Stromal cell of bone marrow (primary cell): Measurements from ENCODE around the gene TBC1D9B.

ENCODE experiments used
- DNase-seq: peaks from one replicate; pipeline ENCODE4 v3.0.0-alpha.2; 2012; ENCODE audit warnings: low read depth

TBC1D9B gene

DNA sequence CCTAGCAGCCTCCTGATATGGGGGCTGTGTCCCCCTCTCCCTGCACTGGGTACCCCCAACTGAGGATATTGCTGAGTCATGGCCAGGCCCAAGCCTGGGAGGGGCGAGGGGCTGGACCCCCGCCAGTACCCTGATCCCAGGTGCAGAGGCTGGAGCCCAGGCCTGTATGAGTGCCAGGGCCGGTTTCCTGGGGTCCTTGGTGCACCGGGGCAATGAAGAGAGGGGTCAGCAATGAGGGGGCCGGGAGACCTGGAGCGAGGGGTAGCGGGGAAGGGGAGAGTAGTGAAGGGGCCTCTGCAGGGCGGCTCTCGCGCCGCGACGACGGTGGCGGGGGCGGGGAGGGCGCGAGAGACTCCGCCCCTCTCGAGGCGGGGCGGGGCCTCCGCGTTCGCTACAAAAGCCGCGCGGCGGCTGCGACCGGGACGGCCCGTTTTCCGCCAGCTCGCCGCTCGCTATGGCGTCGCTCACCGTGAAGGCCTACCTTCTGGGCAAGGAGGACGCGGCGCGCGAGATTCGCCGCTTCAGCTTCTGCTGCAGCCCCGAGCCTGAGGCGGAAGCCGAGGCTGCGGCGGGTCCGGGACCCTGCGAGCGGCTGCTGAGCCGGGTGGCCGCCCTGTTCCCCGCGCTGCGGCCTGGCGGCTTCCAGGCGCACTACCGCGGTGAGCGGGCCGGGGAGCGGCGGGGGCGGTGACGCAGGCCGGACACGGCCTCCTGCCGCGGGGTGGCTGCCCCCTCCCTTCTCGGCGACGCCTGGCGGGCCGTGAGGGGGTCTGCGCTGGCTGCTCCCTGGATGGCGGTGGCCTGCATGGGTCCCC, 87.0 kb downstream of the TBC1D9B start, which contains the start of gene SQSTM1:
SQSTM1 (plus strand) TSS at position 423 of the 815 bp plus-strand sequence; CDS start at position 455, 32 bp downstream.
- peak; percentile 56 for DNase-seq

DNA sequence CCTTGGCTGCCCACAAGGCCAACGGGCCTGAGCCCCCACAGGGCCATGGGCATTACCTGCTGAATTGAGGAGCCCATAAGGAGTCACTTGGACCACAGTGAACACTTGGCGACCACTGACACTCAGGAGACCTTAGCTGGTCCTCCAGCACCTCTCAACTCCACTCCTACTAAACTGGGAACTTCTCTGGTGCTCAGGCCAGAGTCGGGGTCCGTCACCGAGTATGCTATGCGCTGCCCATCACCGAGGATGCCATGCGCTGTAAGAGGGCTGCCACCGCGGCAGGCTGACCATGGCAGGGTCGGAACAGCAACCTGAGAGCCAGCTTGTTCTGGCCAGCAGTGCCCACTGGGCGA, 87.6 kb downstream of the TBC1D9B start:
- no peak for DNase-seq

DNA sequence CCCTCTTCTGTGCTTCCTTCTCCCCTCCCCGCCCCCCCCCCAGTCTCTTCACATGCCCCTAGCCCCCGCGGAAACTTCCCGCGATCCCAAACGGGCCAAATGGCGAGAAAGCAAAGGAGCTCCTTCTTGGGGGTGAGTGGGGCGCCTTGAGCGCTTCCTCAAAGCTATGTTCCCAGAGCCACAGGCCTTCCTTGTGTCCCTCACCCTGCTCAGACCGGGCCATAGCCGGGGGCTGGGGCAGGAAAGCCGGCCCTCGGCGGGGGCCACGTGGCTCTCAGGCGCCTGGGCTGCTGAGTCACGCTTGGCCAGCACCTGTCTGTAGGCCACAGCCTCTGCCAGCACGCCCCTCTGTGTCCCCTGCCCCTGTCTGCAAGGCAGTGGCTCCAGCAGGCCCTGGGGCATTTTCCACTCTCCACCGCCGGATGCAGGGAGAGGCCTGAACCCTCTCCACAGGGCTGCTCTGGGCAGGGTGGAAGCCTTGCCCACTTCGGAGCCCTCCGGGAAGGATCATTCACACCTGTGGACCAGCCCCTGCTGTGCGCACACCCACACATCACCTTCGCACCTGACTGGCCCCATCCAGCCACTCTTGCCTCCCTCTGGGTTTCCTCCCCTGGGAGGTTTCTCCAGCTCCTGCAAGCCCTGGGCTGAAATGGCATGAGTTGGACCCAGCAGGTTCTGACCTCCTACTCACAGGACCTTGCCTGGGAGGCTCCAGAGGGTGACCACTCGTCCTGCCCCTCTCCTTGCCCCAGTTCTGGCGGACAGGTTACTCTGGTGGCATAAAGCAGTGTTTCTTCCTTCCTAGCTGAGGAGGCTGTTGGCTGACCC, 88.2 kb downstream of the TBC1D9B start:
- peak; percentile 36 for DNase-seq

DNA sequence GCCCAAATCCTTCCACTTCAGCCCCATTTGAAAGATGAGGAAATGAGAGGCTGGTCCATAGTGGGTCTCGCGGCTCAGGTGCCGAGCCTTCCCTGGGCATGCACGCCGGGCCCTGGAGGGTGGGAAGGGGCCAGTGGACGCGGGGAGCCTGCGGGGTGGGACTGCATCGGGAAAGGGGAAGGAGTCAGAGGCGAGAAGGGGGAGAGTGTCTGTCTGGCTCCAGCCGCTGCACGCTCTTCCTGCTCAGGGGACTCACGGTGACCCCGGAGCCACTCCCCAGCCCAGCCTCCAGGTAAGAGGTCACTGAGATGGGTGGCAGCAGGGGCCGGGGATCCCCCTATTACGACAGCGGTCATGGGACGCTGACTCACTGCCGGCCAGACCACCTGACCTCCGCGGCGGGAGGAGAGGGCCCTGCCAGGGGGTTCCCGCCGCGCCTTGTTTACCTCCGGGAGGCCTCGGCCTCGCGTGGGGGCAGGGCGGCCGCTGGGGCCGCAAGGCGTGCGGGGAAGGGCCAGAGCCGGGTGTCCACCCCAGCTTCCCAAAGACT, 88.9 kb downstream of the TBC1D9B start:
- DNase-seq, result peak; percentile 84

DNA sequence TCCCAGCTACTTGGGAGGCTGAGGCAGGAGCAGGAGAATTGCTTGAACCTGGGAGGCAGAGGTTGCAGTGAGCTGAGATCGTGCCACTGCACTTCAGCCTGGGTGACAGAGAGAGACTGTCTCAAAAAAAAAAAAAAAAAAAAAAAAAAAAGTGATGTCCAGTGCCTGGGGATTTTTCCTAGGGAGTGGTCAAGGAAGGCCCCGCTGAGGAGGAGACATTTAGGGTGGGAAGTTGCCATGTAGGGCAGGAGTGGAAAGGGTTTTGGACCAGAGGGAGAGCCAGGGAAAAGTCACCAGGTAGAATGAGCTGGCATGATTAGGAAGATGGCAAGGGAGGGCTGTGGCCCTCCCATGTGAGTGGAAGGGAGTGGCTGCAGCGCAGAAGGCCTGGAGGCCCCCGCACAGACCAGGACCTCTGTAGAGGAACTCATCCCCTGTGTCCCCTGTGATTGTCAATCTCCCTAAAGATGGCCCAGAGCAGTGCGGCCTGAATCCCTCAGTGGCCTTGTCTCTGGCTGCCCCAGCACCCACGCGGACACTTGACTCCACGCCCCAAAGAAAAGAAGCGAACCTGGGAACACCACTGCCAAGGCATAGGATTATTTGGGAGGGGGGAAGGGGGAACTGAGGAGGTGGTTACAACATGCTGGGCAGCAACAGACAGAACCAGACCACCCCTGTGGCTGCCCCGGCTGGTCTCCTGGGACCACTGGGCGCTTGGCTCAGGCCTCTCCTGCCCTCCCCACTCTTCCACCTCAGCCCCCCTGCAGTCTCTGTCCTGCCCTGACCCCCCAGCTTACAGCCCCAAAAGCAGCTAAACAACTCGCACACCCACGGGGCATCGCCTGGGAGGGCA, 89.6 kb downstream of the TBC1D9B start:
- DNase-seq, result no peak

DNA sequence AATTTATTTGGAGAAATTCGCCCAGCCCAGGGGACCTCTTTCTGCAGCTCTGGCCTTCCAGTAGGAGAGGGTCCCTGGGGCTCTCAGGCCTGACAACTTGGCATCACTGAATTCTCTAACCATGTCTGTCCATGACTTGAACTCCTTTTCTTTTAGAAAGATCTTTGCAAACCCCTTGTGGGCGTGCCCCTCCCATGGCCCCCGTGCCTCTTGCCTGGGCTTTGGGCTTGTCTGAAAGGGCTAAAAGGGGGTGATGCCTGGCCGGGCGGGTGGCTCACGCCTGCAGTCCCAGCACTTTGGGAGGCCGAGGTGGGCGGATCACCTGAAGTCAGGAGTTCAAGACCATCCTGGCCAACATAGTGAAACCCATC, 90.2 kb downstream of the TBC1D9B start:
- no peak for DNase-seq

DNA sequence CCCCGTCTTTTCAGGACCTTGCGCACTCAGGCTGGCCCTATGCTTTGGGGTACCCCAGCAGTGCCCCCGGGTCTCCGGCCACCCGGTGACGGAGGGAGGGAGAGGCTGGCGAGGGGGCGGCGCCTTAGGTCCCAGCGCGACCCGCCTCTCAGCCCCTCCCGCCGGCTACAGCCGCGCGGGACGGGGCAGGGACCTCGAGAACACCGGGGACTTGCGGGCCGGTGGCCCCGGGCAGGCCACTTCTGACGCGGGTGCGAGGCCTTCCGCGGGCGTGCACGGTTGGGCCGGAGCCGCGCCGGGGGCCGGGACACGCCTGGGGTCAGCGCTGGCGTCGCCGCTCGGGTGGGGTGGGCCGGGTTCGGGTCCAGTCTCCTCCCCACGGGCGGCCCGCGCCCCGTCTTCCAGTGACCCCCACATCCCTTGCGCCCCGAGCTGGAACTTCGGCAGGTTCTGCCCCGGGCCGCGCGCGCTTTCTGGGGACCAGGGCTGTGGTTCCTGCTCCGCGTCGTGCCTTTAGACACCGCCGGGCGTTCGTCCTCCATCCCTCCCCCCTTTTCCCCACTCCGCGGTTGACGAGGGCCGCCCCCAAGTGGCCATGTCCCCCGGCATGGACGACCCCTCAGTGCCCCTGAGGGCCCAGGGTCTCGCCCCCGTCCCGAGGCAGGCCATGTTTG, 90.8 kb downstream of the TBC1D9B start:
- DNase-seq, result no peak

DNA sequence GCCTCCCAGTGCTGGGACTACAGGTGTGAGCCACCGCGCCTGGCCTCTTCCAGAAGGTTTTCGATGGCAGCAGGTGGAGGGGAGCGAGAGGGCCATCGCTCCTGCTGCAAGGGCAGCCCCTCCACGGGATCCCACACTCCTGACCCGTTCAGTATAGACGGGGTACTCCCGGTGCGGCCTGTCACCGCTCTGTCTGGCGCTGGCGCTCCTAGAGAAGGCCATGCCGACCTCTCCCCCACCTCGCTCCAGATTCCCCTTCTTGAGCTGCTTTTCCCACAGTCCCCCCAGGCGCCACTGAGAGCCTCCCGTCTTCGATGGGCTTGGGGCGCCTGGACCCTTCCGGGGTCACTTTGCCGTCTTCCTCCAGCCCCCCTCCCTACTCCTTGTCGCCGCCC, 91.3 kb downstream of the TBC1D9B start:
- DNase-seq, result no peak

DNA sequence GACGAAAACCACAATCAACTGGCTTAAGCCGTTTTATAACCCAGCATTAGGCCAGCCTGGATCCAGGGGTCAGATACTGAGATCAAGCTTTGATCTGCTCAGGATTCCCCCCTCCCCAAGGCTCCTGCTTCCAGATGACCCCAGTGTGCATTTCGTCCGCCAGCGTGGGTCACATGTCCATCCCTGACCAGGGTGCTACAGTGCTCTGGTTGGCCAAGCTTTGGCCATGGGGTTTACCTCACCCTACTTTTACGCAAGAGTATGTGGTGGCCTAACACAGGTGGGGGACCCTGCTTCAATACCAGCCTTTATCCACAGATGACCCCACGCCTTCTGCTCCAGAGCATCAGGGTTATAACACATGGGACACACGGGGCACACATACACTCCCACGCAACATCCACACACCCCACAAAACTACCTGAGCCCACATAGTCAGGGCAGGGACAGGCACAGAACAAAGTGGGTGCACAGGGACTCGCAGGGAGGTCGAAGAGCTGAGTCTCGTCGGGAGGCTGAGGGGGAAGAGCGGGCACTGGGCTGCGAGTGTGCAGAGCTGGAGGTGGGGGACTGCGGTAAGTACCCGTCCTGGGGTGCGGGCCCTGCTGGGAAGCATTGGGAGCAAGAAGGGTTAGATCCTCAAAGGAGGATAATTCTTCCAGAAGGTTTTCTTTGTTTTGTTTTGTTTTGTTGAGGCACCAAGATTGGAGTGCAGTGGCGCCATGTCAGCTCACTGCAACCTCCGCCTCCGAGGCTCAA, 92.0 kb downstream of the TBC1D9B start:
- DNase-seq, result no peak

DNA sequence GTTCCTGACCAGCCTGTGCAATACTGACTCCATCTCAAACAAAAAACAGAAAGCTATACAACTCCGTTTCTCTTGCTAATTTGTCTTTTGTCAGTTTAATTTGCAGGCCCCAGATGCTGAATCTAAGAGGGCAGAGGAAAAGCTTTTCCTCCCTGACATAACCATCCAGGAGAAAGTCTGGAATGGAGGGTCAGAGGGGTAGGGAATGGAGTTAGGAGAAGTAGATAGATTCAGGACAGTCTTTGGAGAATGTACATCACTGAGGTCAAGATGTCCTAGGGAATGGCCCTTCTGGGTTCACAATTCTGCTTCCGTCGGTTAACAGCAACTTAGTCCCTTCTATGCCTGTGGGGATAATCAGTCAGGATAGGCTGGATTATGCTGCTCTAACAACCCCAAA, 93.6 kb downstream of the TBC1D9B start:
- no peak for DNase-seq

DNA sequence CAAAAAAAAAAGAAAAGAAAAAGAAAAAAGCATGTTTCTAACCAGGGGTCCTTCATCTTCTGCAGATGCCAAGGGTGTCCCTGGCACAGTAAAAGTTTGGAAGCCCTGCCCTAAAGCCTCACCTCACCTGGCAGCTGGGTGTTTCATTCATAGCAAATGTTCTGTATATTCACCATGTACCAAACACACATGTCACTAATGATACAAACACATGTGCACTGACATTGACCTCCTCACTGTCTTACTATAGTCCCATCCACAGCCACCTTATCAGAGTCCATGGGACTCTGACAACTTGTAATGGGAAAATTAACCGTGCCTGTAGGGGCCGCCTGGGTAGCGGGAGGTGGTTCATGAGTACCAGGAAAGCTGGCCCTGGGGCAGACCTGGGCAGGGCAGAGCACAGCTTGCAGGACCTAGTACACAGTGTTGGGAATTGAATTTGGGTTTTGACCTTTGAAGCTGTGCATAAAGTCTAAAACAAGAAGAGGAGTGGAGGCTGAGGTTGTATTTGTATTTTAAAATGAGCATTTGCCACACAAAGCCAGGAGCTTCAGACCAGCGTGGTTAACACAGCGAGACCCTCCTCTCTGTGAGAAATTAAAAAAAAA, 94.6 kb downstream of the TBC1D9B start:
- DNase-seq, result no peak

DNA sequence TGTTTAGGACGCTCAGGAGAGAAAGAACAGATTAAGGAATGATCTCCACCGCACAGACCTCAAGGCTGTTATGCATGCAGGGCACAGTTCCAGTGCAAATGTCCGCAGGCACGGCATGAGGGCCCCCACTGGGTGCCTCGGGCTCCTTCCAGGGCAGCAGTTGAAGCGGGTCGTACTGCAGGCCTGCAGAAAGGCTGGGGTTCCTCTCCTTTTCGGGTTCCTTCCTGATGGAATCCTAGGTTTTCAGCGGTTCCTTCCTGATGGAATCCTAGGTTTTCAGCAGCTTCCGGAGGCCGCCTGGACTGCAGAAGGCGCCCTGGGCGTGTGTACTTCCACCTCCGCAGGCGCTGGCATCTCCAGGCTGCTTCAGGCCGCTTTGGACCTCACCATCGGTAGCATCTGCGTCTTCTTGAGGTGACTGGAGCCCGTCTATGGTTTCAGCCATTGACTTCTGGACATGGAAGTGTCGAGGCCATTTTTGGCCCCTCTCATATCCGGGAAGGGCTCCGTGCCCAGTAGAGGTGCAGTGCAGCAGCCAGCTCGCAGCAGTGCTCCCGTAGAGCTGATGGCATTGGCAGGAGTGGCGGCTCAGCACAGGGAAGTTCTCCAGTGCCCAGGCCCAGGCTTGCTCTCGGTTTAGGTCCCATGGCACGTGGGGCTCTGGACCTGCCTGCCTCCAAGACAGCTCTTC, 95.4 kb downstream of the TBC1D9B start:
- DNase-seq, result no peak
